Measurements from ENCODE around the gene ST6GALNAC6. TPM values are rescaled to one million over a fixed set of nuclear protein-coding genes. Genes with fewer than 3 reads are reported as not detected.
"Not testable (repeated sequence)": the region's sequence is repeated elsewhere in the genome, so short reads cannot be mapped to it uniquely, and the experiment has no call there.

Gene ST6GALNAC6
- total RNA-seq, 1 donor from 2014 or later = 48.9 TPM

DNA sequence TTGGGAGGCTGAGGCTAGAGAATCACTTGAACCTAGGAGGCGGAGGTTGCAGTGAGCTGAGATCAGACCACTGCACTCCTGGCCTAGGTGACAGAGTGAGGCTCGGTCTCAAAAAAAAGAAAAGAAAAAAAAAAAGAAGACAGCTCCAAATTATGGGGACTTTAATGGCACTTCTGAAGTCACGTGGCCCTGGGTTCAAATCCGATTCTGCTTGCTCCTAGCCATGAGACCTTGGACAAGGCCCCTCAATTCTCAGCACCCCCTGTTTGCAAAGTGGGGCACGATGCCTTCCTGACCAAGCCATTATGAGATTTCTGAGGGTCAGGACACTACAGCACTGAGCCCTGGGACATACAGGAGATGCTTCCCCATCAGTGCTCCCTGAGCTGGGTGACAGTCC is 43.9 kb downstream of the ST6GALNAC6 start:
- no peak for DNase-seq (ENCODE audit: low spot score)

- no peak for DNase-seq (ENCODE audit: low spot score)
Measured at GRCh38 chr9:127854960-127855359, 44.4 kb downstream of the ST6GALNAC6 start.

DNA sequence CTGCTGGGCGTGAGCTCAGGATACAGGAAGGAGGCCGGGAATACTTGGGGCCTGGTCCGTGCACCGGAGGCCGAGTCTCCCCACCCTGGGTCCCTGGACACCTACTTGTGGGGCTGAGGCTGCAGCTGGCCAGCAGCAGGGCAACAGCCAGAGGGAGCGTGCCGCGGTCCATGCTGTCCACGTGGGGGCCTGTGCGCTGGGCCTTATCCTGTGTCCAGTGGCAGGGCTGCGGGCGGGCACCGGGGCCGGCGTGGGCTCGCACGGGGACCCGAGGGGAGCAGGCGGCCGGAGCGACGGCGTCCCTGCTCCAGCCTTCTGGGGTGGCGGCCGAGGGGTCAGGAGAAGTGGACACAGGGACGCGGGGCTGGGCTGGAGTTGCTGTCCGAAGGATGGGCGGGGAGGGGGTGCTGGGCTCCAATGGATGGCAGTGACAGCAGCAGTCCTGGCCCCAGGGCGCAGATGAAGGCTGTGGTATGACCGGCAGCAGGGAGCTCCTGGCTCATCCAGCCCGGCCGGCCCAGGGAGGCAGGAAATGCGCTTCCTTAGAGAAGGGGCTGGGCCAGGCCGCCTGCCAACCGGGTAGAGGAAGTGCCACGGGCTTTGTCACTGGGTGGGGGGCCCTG is 45.1 kb downstream of the ST6GALNAC6 start, which contains the start of gene ENG:
ENG (minus strand) TSS at position 475 of the 623 bp plus-strand sequence; CDS start at position 172, 303 bp downstream.
- DNase-seq (ENCODE audit: low spot score) = peak; percentile 87

DNA sequence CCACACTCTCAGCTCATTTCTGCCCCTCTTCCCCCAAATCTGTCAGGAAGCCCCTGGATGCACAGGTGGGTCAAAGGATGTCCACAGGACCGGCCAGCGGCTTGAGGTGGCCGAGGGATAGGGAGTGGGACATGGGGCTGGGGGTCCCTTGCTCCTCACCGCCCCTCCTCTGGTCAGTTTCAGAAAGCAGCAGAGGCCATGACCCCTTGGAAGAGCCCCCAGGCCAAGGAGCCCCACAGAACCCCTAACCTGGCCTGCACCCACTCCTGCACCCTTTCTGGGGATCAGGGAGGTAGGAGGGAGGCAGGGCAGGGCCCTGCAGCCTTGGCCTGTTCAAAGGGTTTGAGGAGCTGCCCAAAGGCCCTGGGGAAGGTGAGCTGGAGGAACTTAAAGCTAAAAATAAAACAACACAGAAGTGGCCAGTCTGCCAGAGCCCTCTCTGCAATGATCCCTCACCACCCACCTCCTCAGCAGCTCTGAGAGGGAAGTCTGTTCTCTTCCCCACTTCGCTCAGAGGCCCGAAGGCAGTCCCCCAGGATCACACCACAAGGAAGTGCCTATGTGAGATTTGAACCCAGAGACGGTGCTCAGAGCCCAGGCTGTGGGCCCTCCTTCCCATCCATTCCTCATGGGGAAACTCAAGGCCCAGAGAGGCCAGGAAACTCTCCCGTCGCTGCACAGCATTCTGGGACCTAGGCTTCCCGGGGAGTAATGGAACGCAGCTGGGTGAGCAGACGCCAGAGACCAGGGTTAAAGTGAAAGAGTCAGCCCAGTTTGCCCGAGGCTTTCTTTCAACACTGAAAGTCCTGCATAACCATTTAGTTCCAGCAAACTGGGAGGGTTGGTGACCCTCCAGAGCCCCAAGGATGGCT is 45.9 kb downstream of the ST6GALNAC6 start:
- no peak for DNase-seq (ENCODE audit: low spot score)

- no peak for DNase-seq (ENCODE audit: low spot score)
Measured at GRCh38 chr9:127852829-127853228, 46.6 kb downstream of the ST6GALNAC6 start.

- no peak for DNase-seq (ENCODE audit: low spot score)
Measured at GRCh38 chr9:127850286-127850830, 49.0 kb downstream of the ST6GALNAC6 start.

GRCh38 chr9:127848756-127849504 is 50.5 kb downstream of the ST6GALNAC6 start:
- no peak for DNase-seq (ENCODE audit: low spot score)

DNA sequence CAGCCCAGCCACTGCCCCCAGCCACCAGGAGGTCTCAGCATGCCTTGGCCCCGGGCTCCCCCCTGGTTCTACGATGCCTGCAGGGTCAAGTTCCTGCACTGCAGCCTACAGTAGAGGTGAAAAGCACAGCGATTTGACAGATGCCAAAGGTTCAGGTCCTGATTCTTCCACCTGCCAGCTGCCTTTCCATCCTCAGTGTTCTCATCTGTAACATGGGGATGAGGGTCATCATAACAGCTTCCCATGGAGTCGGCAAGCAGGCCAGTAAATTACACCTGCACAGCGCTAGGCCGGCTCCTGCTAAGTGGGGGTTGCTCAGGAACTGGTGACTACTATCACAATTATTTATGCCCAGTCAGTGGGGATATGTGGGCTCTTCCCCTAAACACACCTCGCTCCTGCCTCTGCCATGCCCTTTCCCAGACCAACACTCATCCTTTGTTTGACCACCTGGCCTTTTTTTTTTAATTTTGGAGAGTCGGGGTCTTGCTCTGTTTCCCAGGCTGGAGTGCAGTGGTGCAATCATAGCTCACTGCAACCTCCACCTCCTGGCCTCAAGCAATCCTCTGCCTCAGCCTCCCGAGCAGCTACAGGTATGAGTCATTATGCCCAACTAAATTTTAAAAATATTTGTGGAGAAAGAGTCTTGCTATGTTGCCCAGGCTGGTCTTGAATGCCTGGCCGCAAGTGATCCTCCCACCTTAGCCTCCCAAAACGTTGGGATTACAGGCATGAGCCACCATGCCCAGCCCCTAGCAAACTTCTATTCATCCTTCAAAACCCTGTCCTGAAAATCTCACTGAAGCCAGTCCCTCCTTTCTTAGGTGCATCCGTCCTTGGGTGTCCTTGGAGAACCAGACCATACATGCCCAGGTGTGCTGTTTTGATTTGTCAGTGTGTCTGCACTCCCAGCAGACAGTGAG is 51.3 kb downstream of the ST6GALNAC6 start:
- DNase-seq (ENCODE audit: low spot score) = no peak

GRCh38 chr9:127847178-127847510 is 52.3 kb downstream of the ST6GALNAC6 start:
- DNase-seq (ENCODE audit: low spot score) = no peak

DNA sequence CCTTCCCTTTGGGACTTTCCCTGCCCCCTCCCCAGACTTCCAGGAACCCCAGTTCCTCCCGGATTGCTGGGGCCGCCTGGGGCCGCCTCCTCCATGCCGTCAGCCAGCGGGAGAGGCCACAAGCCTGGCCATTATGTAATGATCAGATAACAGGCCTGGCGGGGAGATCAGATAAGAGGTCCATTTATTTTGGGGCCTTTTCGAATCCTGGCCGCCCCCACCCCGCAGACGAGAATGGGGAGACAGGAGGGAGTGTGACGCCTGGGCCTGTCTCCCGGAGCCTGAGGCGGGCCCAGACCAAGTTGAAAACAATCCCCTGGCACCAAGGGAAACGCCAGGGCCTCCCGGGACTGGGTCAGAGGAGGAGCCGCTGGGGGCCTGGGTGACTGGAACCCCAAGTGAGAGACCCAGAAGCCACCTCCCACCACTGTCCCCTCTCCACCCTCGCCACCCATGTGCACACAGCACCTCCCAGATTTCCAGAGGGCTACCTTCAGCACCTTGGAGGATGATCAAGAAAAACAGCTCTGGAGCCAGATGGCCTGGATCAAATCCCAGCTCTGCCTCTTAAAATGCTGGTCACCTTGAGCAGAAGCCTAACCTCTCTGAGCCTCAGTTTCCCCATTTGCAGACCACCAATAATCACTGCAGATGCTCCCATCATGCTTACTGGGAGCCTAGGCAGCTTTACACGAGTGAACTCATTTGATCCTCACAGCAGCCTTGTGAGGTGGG is 52.8 kb downstream of the ST6GALNAC6 start:
- no peak for DNase-seq (ENCODE audit: low spot score)

- DNase-seq (ENCODE audit: low spot score) = not testable (repeated sequence)
Measured at GRCh38 chr9:127845619-127846018, 53.8 kb downstream of the ST6GALNAC6 start.

- no peak for DNase-seq (ENCODE audit: low spot score)
Measured at GRCh38 chr9:127844821-127845359, 54.5 kb downstream of the ST6GALNAC6 start.

- DNase-seq (ENCODE audit: low spot score) = no peak
Measured at GRCh38 chr9:127841087-127841835, 58.1 kb downstream of the ST6GALNAC6 start.

GRCh38 chr9:127838375-127839078 is 60.9 kb downstream of the ST6GALNAC6 start:
- peak; percentile 70 for DNase-seq (ENCODE audit: low spot score)

DNA sequence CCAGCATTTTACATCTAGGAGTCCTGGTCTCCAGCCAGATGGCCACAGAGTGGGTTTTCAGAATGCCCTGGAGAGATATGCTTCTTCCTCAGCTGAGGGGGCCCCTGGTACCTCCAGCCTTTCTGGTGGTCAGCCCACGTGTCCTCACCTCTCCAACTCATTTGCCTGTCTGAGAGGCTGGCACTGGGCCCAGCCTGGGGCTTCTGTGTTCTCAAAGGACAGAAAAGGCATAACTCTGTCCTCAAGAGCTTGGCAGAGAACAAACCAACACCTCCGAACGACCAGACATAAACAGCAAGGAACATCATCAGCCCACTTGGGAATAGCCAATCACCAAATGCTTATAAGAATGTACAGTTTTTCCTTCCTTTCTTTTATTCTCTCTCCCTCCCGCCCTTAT is 62.1 kb downstream of the ST6GALNAC6 start:
- no peak for DNase-seq (ENCODE audit: low spot score)

DNA sequence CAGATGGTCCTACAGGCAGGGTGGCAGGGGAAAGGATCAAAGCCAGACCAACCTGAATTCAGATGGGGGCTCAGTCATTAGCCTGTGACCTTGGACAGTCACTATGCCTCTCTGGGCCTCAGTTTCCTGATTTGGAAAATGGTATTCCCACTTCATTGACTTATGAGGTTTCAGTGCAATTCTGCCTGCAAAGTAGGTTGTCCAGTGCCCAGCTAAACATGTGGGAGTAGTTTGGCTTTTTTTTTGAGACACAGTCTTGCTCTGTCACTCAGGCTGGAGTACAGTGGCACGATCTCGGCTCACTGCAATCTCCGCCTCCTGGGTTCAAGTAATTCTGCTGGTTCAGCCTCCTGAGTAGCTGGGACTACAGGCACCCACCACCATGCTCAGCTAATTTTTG is 62.8 kb downstream of the ST6GALNAC6 start:
- DNase-seq (ENCODE audit: low spot score) = not testable (repeated sequence)

- no peak for DNase-seq (ENCODE audit: low spot score)
Measured at GRCh38 chr9:127835991-127836516, 63.3 kb downstream of the ST6GALNAC6 start.
